Stimulated activated CD8-positive, alpha-beta memory T cell treated with anti-CD3 and anti-CD28 coated beads, Interleukin-12 subunit alpha, Interleukin-12 subunit beta, amount 100 ng/mL, for 4 hours (primary cell): ENCODE results near the gene CCNY.
"Not testable (repeated sequence)": the region's sequence is repeated elsewhere in the genome, so short reads cannot be mapped to it uniquely, and the experiment has no call there.

Experiments
- DNase-seq: peaks from one replicate; pipeline ENCODE4 v3.0.0-alpha.2; 2020; ENCODE audit warnings: low read depth

CCNY gene

DNA sequence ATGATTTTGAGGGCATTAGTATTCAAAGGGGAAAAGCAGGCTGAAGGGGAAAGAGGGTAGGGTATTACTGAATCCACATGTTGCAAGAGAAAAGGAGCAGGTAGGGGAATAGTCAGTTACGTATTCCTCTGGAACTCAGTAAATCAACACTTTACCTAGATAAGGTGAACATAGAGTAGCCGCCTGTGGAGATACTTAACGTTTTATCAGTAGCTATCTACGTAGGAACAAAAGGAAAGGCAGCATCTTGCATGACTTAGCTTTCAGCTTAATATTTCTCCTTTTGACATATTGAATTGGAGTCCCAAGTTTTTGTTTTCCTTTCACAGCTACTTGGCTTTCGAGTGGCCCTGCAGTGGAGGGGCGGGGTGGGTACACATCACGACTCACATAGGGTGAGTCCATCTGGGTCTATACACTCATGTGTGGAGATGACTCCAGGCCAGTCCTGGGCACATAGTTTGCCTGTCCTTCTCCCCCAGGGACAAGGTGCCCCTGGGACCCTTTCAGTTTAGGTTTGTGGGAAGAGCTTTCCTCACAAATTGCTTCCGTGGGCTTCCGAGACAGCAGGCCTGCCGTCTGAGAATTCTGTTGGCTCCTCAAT is 48.1 kb downstream of the CCNY start:
- no peak for DNase-seq

DNA sequence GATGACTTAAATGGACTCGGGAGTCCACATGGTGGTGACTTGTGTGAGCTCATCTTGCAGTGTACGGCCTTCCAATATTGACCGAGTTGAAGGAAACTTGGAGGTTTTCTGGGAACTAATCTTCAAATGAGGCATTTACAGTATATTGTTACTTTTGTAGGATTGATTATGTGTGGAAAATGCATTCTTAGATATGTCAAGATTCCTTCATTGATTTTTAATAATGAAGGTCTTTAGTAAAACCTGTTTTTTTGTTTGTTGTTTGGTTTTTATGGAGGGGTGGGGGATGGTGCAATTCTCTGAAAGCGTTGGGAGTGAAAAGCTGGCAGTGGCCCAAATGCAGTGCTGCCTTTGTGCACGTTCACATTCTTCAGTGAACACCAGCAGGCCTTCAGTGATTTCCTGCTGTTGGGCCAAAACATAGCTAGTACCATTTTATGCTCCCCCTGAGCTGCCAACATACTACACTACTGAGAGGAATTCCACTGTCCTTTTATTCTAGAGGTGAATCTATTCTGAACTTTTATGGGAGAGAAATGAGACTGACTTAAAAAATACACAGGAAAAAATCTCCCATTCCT is 50.4 kb downstream of the CCNY start:
- no peak for DNase-seq

GRCh38 chr10:35387768-35388167 is 51.5 kb downstream of the CCNY start:
- DNase-seq, result no peak

GRCh38 chr10:35388197-35388596 is 51.9 kb downstream of the CCNY start:
- no peak for DNase-seq

DNA sequence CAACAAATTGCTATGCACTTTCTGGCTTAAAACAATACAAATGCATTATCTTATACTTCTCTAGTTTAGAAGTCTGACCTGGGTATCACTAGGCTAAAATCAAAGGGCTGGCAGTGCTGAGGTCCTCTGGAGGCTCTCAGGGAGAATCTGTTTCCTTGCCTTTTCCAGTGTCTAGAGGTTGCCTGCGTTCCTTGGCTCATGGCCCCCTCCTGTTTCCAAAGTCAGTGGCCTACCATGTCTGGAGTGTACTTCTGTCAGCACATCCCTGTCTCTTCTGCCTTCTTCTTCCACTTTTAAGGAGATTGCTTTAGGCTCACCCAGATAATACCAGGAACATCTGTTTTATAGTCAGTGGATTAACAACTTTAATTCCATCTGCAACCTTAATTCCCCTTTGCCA is 52.4 kb downstream of the CCNY start:
- DNase-seq, result no peak

GRCh38 chr10:35390161-35390840 is 54.0 kb downstream of the CCNY start:
- no peak for DNase-seq

DNA sequence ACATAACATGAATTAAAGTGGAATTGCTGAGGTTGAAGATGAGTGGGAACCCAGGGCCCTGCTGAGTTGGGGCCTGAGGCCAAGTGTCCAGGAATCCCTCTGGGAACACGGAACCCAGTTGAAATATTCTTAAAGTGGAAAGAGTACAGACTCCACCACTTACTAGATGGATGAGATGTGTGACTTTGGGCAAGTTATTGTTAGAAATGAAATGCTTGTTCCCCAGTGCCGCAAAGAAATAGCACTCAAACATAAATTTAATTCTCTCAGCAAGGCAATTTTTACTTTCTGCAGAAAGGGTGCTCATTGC is 54.5 kb downstream of the CCNY start:
- DNase-seq, result no peak

DNA sequence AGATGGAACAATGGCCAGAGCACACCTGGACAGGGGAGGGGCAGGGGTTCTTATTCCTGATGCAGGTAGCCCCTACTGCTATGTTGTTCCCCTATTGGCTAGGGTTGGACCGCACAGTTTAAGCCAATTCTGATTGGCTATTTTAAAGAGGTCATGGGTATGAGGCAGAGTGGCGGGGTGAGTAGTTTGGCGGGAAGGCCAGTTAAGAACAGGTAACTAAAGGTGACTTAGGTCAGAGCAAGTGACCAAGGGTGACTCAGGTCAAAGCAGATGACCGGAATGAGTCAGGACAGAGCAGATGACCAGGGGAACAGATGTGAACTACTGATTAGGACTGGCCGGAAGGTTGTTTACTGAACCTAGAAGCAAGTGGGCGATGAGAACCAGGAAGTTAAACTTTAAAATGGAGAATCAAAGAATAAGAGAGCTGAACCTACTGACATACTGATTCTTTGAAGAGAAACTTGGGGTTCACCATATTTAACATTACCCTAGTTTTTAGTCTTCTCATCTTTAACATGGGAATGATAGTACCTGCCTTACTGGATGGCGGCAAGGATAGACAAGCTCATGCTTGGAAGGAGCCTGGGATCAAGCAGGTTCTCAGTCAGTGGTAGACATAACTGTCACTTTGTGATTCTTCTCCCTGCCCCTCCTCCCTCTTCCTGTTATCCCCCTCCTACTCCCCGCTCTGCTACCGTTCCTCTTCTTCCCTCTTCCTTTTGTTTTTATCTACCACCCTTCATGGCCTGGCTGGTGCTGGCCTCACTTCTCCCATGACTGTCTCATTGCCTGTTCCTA is 55.0 kb downstream of the CCNY start:
- no peak for DNase-seq

- no peak for DNase-seq
These were observed 55.6 kb downstream of the CCNY start for GRCh38 chr10:35391954-35392262.

DNA sequence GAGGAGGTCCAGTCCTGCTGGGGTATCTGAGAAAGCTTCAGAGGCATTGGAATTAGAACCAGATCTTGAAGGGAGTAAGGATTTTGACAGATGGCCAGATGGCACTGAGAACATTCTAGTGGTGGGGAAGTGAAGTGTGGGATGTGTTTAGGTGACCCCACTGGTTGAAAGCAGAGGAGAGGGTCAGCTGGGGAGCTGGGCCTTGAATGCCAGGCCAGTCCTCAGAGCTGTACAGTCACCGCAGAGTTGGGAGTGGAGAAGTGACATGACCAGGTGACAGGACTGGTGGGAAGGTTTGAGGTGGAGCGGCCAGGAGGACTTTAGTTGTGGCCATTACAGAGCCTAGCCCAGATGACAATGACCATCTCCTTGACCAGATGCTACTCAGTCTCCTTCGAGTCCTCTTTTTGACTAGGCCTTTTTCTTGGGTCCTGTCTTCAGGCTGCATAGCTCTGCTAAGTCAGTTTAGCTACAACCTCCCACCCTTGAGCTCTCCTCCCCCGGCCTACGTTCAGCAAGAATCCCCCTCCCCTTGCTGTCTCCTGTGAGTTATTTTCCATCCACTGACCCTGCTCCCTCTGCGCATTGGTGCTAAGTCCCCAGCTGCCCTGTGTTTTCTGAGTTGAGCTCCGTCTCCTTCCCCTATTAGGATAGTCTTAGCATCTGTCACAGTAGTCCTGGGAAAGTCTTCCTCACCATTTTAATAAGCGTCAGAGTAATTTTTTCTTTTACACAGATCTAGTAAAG is 56.3 kb downstream of the CCNY start:
- DNase-seq, result no peak

DNA sequence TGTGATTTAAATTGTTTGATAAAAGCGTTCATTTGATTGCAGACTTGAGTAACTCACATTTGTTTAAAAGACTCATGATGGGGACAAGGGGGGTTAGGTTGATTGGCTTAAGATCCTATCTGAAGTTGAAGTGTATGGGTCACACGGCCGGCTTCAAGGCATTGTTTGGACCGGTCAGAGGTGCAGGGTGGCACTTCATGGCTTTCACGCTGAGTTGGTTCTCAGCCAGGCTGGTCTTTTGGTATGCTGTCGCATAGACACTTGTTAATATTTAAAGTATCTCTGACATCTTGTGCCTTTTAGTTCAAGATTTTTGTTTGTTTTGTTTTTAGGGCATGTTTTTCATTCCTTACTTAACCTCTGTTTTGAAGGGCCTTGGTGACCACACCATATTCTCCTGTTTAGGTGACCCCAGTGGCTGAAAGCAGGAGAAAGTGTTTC is 58.1 kb downstream of the CCNY start:
- DNase-seq, result no peak

- no peak for DNase-seq
These were observed 58.6 kb downstream of the CCNY start for GRCh38 chr10:35394934-35395333.

GRCh38 chr10:35396560-35397434 is 60.5 kb downstream of the CCNY start:
- DNase-seq, result no peak

- no peak for DNase-seq
These were observed 61.6 kb downstream of the CCNY start for GRCh38 chr10:35397953-35398352.

GRCh38 chr10:35398355-35398754 is 62.0 kb downstream of the CCNY start:
- DNase-seq, result no peak

DNA sequence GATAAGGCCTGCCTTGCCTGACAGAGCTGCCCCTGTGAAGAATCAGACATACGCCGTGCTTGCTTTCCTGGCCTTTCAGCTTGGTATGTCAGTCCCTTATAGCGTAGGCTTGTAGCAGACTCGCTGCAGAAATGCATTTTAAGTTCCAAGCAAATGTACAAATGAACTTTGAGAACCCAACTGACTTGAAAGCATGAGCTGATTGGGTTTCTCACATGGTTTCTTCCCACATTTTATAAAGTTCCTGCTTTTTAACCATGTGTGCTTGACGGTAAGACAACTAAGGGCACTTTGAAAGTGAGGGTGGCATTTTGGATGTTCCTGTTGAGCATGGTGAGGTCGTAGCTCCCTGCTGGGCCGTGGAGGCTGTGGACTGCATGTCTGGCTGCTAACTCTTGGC is 62.6 kb downstream of the CCNY start:
- DNase-seq, result no peak

DNA sequence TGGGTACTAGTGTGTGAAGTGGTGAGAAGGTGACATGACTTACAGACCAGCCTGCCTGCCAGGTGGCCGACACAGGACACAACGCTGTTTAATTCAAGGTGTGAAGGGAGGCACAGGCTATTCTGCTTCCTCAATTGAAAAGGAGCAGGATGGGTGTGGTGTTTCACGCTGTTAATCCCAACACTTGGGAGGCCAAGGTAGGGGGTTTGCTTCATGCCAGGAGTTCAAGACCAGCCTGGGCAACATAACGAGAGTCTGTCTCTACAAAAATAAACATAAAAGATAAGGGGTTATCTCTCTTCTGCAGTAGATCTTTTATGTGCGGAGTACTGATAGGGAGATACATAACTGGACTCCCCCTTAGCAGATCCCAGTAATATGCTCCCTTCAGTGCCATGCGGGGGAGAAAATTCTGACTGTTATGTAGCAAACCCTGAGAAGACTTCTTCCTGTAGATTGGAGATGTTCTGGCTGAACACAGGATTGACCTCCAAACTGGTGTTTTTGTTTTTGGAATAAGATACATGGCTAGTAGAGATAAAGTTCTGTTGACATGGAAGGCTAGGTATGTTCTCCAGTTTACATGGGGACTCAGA is 63.2 kb downstream of the CCNY start:
- DNase-seq, result no peak

DNA sequence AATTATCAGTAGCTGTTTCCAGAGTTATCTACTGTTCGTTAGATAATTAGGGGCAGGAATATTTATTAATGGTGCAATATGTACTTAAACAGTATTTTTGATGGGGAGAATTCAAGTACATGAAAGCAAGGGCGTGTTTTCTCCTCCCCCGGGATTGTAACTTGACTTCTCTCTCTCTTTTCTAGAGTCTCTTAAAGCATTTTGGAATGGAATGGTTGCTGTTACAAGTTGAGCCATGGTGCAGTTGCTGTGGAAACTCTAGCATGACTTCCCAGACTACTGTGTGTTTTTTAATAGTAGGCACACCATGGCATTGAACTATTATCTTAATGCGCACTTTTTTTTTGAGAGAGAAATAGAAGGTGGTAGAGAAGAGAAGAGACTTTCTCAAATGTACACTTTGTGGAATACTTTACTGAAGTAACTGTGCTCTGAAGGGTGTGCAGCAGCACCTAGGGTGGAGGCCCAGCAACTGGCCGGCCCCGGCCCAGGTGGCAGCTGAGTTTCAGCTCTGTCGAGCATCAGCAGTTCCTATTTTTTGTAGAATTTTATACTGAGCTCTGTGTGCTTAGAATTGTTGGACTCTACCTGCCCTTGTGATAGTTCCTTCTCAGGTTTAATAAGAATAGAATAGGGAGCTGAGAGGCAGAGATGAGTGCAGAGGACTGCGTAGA is 64.4 kb downstream of the CCNY start:
- DNase-seq, result no peak

- DNase-seq, result not testable (repeated sequence)
These were observed 67.2 kb downstream of the CCNY start for GRCh38 chr10:35403491-35403890.

DNA sequence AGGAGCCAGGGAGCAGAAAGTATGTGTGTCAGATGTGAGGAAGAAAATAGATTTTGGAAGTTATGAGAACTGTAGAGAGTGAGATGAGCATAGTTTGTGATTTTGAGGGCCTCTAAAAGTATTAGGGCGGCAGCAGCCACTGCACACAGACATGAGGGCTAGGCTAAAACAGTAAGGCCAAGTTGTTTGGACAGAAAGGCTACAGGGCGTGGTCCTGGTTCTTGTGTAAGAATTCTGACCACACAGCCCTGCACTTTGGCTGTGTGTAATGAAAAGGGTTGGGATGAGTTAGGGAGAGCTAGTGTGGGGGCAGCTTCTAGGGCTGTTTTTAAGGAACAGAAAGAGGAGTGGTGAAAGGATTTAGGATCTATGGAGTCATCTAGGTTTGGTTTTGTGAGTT is 67.8 kb downstream of the CCNY start:
- not testable (repeated sequence) for DNase-seq
